HEK293 (cell line): Measurements from ENCODE around the gene S1PR4.

ENCODE experiments used
- CTCF ChIA-PET: fragments of 350-600 bp; formaldehyde crosslinking; extraction: SDS; loops from one replicate; lab custom pipeline; 2021; ENCODE audit warnings: antibody characterized with exemption; lab: Yijun Ruan, JAX
- POLR2A ChIA-PET: fragments of 300-600 bp; formaldehyde crosslinking; extraction: SDS; loops from one replicate; lab custom pipeline; 2020; ENCODE audit warnings: antibody characterized with exemption, inconsistent platforms; lab: Yijun Ruan, JAX
- H3K27ac ChIP-seq: fragments of 200-500 bp; sonication (Bioruptor generic); 2 replicates; pipeline ENCODE4 v1.5.1; 2014; ENCODE audit warnings: low read depth, low read length, control low read depth, inconsistent platforms; ENCODE audit errors: extremely low read depth
- H3K36me3 ChIP-seq, 2 experiments: fragments of 200-500 bp in 1 of 2; sonication (Bioruptor generic) in 1 of 2; 1 replicate in 1 of 2; 2 replicates in 1 of 2; pipeline ENCODE4 v1.5.1; 2014 to 2017; ENCODE audit warnings: inconsistent platforms in 2 of 2, low read length in 2 of 2; ENCODE audit not compliant: control insufficient read depth in 2 of 2, insufficient read depth in 1 of 2
- H3K4me1 ChIP-seq: fragments of 200-500 bp; sonication (Bioruptor generic); 2 replicates; pipeline ENCODE4 v1.5.1; 2014; ENCODE audit warnings: mild to moderate bottlenecking, low read length, inconsistent platforms; ENCODE audit not compliant: control insufficient read depth, insufficient read depth
- H3K4me3 ChIP-seq: 2 replicates; pipeline ENCODE4 v1.5.1; 2011; ENCODE audit warnings: low read depth, mild to moderate bottlenecking, control low read depth, low read length, moderate library complexity
- H3K9me3 ChIP-seq: fragments of 200-500 bp; sonication (Bioruptor generic); 2 replicates; pipeline ENCODE4 v1.5.1; 2014; ENCODE audit warnings: low read depth, low read length, inconsistent platforms; ENCODE audit not compliant: control insufficient read depth, insufficient read depth
- EGR2 ChIP-seq: fragments of 450-650 bp; formaldehyde crosslinking; IDR thresholded peaks from 2 replicates; pipeline ENCODE4 v1.5.1; 2016; ENCODE audit warnings: low read depth, missing biosample characterization, missing genetic modification characterization
- ELK4 ChIP-seq: IDR thresholded peaks from 2 replicates; pipeline ENCODE4 v1.6.1; 2011; ENCODE audit warnings: mild to moderate bottlenecking, low read depth, low read length, borderline replicate concordance
- IKZF3 ChIP-seq: fragments of 450-650 bp; IDR thresholded peaks from 2 replicates; pipeline ENCODE4 v1.5.0; 2018; ENCODE audit warnings: missing biosample characterization, mild to moderate bottlenecking, missing genetic modification characterization, moderate library complexity
- ZBTB10 ChIP-seq: fragments of 450-650 bp; formaldehyde crosslinking; IDR thresholded peaks from 2 replicates; pipeline ENCODE4 v1.5.1; 2016; ENCODE audit warnings: missing biosample characterization, missing genetic modification characterization
- ZBTB48 ChIP-seq: fragments of 450-650 bp; formaldehyde crosslinking; IDR thresholded peaks from 2 replicates; pipeline ENCODE4 v1.5.1; 2016; ENCODE audit warnings: missing biosample characterization, missing genetic modification characterization
- ZBTB8A ChIP-seq: fragments of 450-650 bp; formaldehyde crosslinking; IDR thresholded peaks from 2 replicates; pipeline ENCODE4 v1.5.1; 2016; ENCODE audit warnings: missing biosample characterization, missing genetic modification characterization
- ZFHX2 ChIP-seq: fragments of 450-650 bp; formaldehyde crosslinking; conservative IDR thresholded peaks from 2 replicates; pipeline ENCODE4 v1.5.1; 2016; ENCODE audit warnings: missing biosample characterization, missing genetic modification characterization
- ZFP37 ChIP-seq: fragments of 450-650 bp; formaldehyde crosslinking; IDR thresholded peaks from 2 replicates; pipeline ENCODE4 v1.5.1; 2016; ENCODE audit warnings: missing biosample characterization, missing genetic modification characterization
- ZNF23 ChIP-seq: fragments of 450-650 bp; formaldehyde crosslinking; IDR thresholded peaks from 2 replicates; pipeline ENCODE4 v1.5.1; 2016; ENCODE audit warnings: missing biosample characterization, missing genetic modification characterization, borderline replicate concordance
- ZNF544 ChIP-seq: fragments of 450-650 bp; formaldehyde crosslinking; IDR thresholded peaks from 2 replicates; pipeline ENCODE4 v1.5.0; 2017; ENCODE audit warnings: missing biosample characterization, missing genetic modification characterization
- ZNF670 ChIP-seq: fragments of 450-650 bp; formaldehyde crosslinking; IDR thresholded peaks from 2 replicates; pipeline ENCODE4 v1.5.1; 2016; ENCODE audit warnings: missing biosample characterization, missing genetic modification characterization, low read depth
- ZNF768 ChIP-seq: fragments of 450-650 bp; formaldehyde crosslinking; IDR thresholded peaks from 2 replicates; pipeline ENCODE4 v1.5.1; 2018; ENCODE audit warnings: missing biosample characterization, mild to moderate bottlenecking, missing genetic modification characterization
- ZNF830 ChIP-seq: fragments of 450-650 bp; IDR thresholded peaks from 2 replicates; pipeline ENCODE4 v1.5.0; 2018; ENCODE audit warnings: missing biosample characterization, missing genetic modification characterization, low read depth, mild to moderate bottlenecking, moderate library complexity

Gene S1PR4

GRCh38 chr19:3225677-3226093 lies 47.1 kb downstream of the S1PR4 start:
- ChIA-PET POLR2A (no interaction called here), CTCF (interaction anchor here (0.6 to 2.9 kb wide), 2 partner anchors 15 to 82 kb away, joined by 3 to 12 read pairs; no protein-coding TSS in a partner anchor)
- H3K4me1 ChIP-seq: no peaks in the 10 kb centered on the region
- H3K9me3 ChIP-seq: no peaks in the 10 kb centered on the region
- H3K36me3 ChIP-seq: no peaks in the 10 kb centered on the region
- no peak overlapping the region for H3K4me3 ChIP-seq
- no peak overlapping the region for H3K27ac ChIP-seq
- TF ChIP-seq ZFP37 (tag by site-specific recombination): no peak
- peak; percentile 46 for TF ChIP-seq ZFHX2
- 0 out of 2 replicates have a peak, but pooled peaks have one; percentile 28 for TF ChIP-seq IKZF3 (tag by site-specific recombination)
- TF ChIP-seq ZBTB48: no peak
- TF ChIP-seq EGR2: 0 out of 2 replicates have a peak, but pooled peaks have one; percentile 27
- 0 out of 2 replicates have a peak, but pooled peaks have one; percentile 9 for TF ChIP-seq ZBTB8A (tag by site-specific recombination)
- TF ChIP-seq, all 188 proteins: peak for 4

- POLR2A ChIA-PET: no interaction called here
- Histone ChIP-seq H3K36me3 (no peaks in the 10 kb centered on the region), H3K27ac (no peak overlapping the region), H3K9me3 (no peaks in the 10 kb centered on the region), H3K4me1 (no peaks in the 10 kb centered on the region), H3K4me3 (no peak overlapping the region)
- CTCF ChIA-PET: interaction anchor here (0.5 to 0.7 kb wide), 2 partner anchors 181 to 246 kb away, joined by 3 to 4 read pairs; no protein-coding TSS in a partner anchor
- TF ChIP-seq ZNF768 (tag by site-specific recombination) (peak; percentile 82), ZBTB10 (tag by site-specific recombination) (no peak)
These were observed 48.6 kb downstream of the S1PR4 start for GRCh38 chr19:3227054-3227626.

GRCh38 chr19:3229346-3229743 lies 50.8 kb downstream of the S1PR4 start:
- ChIA-PET CTCF (interaction anchor here (0.6 to 0.7 kb wide), 2 partner anchors 259 to 488 kb away, joined by 3 read pairs; no protein-coding TSS in a partner anchor), POLR2A (interaction anchor here (0.5 kb wide), 1 partner anchor 12 kb away, joined by 4 read pairs; no protein-coding TSS in a partner anchor)
- H3K27ac ChIP-seq: no peak overlapping the region
- H3K4me1 ChIP-seq: no peaks in the 10 kb centered on the region
- no peak overlapping the region for H3K4me3 ChIP-seq
- no peaks in the 10 kb centered on the region for H3K36me3 ChIP-seq
- H3K9me3 ChIP-seq: no peaks in the 10 kb centered on the region
- TF ChIP-seq ZFHX2 (peak; percentile 40), ELK4 (no peak), ZNF23 (tag by site-specific recombination) (no peak), ZNF830 (tag by site-specific recombination) (no peak), ZNF670 (tag by site-specific recombination) (no peak), ZNF544 (tag by site-specific recombination) (no peak)
